Gastrocnemius medialis (tissue), 4 donors: Measurements from ENCODE around the gene FAM135A. TPM values are rescaled to one million over a fixed set of nuclear protein-coding genes. Genes with fewer than 3 reads are reported as not detected.

Source experiments
- ATAC-seq, 2 donors: fragments of 150-250 bp; one replicate each; pipeline ENCODE4 v1.9.1; 2016
- DNase-seq, 2 donors: peaks; one replicate each; pipeline ENCODE4 v3.0.0-alpha.2; 2019
- H3K27ac ChIP-seq, 4 donors: fragments of 200-600 bp; sonication (generic); 1 replicate in 1 of 4; 2 replicates in 3 of 4; pipeline ENCODE4 v1.5.1; 2016 to 2018; ENCODE audit warnings: mild to moderate bottlenecking in 2 of 4, moderate library complexity in 1 of 4
- H3K27me3 ChIP-seq, 3 donors: fragments of 200-600 bp; sonication (generic) in 2 of 3; 1 replicate in 1 of 3; 2 replicates in 2 of 3; pipeline versions ENCODE4 v1.5.1 to v1.6.0; 2016 to 2019; ENCODE audit warnings: mild to moderate bottlenecking in 1 of 3, moderate library complexity in 1 of 3
- H3K36me3 ChIP-seq, 2 donors: fragments of 200-600 bp; sonication (generic) in 1 of 2; one replicate each; pipeline ENCODE4 v1.5.1; 2017 to 2018
- H3K4me1 ChIP-seq, 2 donors: fragments of 200-600 bp; sonication (generic) in 1 of 2; one replicate each; pipeline ENCODE4 v1.5.1; 2016 to 2017; ENCODE audit warnings: mild to moderate bottlenecking in 2 of 2
- H3K4me3 ChIP-seq, 4 donors: fragments of 200-600 bp; sonication (generic) in 3 of 4; 1 replicate in 1 of 4; 2 replicates in 3 of 4; pipeline ENCODE4 v1.5.1; 2016 to 2019; ENCODE audit warnings: mild to moderate bottlenecking in 2 of 4
- H3K9me3 ChIP-seq, 3 donors: fragments of 200-600 bp; sonication (generic) in 2 of 3; 1 replicate in 1 of 3; 2 replicates in 2 of 3; pipeline ENCODE4 v1.5.1; 2016 to 2019
- POLR2A ChIP-seq, 2 donors: fragments of 450-650 bp; IDR thresholded peaks; one replicate each; pipeline ENCODE4 v1.6.1; 2017; ENCODE audit warnings: antibody characterized with exemption in 2 of 2, mild to moderate bottlenecking in 2 of 2, moderate library complexity in 2 of 2
- in situ Hi-C, 4 donors: fragments of 200-750 bp; cut with MboI; loops; one replicate each; pipeline versions ENCODE4 v1.15.0 to v1.8.0; 2017; ENCODE audit warnings: low sequenced_read_pairs in 4 of 4
- intact Hi-C: fragments of 100-400 bp; cut with DNase I; formaldehyde crosslinking; loops from one replicate; pipeline ENCODE4 v1.15.1; 2023; ENCODE audit warnings: low total_unique reads
- total RNA-seq, 4 donors: library from RNA; depleted of rRNA; stranded (reverse); fragments of >200 nt; gene quantifications; one replicate each; pipeline versions ENCODE4 v1.1.0 to v1.2.3, GENCODE V29; 2016
- TF ChIP-seq, protein P1 (sequence below), 5 experiments: fragments of 450-650 bp in 3 of 5; fragments of 200-600 bp in 2 of 5; sonication (generic) in 2 of 5; IDR thresholded peaks in 4 of 5; conservative IDR thresholded peaks in 1 of 5; 1 replicate in 4 of 5; 2 replicates in 1 of 5; pipeline ENCODE4 v1.5.1; 2016 to 2019; ENCODE audit warnings: antibody characterized with exemption in 5 of 5, mild to moderate bottlenecking in 3 of 5, moderate library complexity in 3 of 5

FAM135A gene
- total RNA-seq, 4 donors from 2014 or later: 9.3 to 18.4 (median 12.9) TPM

DNA sequence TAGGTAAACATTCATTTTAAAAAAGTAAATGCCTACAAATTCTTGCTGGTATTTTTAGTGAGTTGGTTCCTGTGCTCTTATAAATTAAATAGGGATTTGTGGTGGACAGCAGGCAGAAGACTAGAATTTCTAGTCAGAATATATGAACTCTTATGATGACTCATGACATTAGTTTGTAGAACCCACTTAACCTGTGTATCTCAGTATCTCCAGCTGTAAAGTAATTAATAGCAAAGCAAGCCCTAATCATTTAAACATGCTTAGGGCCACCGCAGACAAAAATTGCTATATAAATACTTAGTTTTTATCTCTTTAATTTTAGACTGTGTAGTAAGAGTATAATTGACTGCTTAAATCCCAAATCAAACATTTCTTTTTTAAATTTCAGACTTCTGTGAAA, 2.4 kb downstream of the FAM135A start:
- Histone ChIP-seq H3K27me3 (no peaks in the 10 kb centered on the region), H3K4me1 (peaks cover 14 to 15% of the 10 kb centered on the region in 2 donors), H3K27ac (no peak overlapping the region), H3K9me3 (no peaks in the 10 kb centered on the region), H3K4me3 (no peak overlapping the region), H3K36me3 (peaks cover 0 to 8% of the 10 kb centered on the region in 2 donors)
- no peak for TF ChIP-seq POLR2A (IDR thresholded peaks at IDR 0.05)
- TF ChIP-seq, protein P1, sequence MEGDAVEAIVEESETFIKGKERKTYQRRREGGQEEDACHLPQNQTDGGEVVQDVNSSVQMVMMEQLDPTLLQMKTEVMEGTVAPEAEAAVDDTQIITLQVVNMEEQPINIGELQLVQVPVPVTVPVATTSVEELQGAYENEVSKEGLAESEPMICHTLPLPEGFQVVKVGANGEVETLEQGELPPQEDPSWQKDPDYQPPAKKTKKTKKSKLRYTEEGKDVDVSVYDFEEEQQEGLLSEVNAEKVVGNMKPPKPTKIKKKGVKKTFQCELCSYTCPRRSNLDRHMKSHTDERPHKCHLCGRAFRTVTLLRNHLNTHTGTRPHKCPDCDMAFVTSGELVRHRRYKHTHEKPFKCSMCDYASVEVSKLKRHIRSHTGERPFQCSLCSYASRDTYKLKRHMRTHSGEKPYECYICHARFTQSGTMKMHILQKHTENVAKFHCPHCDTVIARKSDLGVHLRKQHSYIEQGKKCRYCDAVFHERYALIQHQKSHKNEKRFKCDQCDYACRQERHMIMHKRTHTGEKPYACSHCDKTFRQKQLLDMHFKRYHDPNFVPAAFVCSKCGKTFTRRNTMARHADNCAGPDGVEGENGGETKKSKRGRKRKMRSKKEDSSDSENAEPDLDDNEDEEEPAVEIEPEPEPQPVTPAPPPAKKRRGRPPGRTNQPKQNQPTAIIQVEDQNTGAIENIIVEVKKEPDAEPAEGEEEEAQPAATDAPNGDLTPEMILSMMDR (IDR thresholded peaks at IDR 0.05 in 4 of 5, conservative IDR thresholded peaks at IDR 0.05 in 1 of 5): no peak
- ATAC-seq (no peak), DNase-seq (no peak)
- intact Hi-C loops: no loop called here
- in situ Hi-C loops: no loop called here

DNA sequence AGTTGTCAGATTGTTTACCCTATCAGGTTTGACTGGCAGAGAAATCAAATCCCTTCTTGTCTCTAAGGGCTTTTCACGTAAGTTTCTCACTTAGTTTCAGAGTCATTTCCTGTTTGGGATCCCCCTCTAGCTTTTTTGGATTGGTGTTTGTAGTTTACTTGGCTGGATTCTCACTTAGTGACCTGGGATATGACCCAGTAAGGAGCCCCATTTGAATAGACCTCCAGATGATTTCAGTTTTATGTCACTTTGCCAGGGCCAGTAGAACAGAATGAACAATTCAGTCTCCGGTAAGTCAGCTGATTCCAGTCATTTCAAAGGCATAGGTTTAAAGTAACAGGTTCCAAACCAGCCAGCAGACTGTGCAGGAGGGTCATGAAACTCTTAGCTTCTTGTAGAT, 8.2 kb downstream of the FAM135A start:
- no peak for DNase-seq
- in situ Hi-C loops: no loop called here
- Histone ChIP-seq H3K4me1 (peaks cover 0 to 5% of the 10 kb centered on the region in 2 donors), H3K9me3 (no peaks in the 10 kb centered on the region), H3K4me3 (no peak overlapping the region), H3K27ac (no peak overlapping the region), H3K36me3 (peaks cover 0 to 10% of the 10 kb centered on the region in 2 donors), H3K27me3 (no peaks in the 10 kb centered on the region)
- TF ChIP-seq POLR2A (IDR thresholded peaks at IDR 0.05): no peak
- TF ChIP-seq, protein P1 (IDR thresholded peaks at IDR 0.05 in 4 of 5, conservative IDR thresholded peaks at IDR 0.05 in 1 of 5): no peak
- intact Hi-C loops: no loop called here
- no peak for ATAC-seq

DNA sequence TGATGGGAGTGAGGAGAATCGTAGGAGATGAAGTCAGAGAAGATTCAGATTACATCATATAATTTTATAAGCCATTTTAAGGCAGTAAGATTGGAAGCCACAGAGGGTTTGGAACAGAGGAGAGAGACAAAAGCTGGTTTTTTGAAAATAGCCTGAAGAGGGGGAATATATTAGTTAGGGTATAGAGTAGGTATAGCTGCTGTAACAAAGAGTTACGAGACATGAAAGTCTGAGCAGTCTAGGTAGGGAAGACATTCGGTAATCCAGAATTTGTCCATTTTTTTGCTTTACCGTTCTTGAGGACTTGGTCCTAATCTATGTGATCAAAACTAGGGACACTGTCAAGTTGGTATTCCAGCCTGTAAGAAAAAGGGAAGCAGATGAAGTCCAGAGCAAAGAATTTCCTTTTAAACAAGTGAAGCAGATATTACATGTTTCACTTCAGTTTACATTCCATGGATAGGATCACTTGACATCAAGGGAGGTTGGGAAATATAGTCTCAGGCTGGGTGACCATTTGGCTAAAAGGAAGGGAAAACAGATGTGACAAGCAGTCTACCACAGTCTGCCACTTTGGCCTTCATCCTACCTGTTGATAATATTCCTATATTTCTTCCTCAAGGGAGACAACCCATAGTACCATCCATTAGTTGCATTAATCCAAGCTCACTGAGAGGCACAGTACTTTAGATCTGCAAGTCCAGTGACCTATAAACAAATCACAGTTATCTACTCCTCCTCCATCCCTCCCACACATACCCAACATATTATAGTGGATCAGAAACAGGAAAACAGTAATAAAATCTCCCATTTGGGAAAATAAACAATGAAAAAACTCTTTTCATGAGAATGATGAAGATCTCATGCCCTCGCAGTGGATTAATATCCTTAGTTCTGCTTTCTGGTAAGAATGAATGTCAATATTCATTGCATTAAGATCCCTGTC, 10.2 kb downstream of the FAM135A start:
- Histone ChIP-seq H3K36me3 (peaks cover 0 to 17% of the 10 kb centered on the region in 2 donors), H3K4me1 (peaks cover 0 to 5% of the 10 kb centered on the region in 2 donors)
- in situ Hi-C loops: no loop called here

DNA sequence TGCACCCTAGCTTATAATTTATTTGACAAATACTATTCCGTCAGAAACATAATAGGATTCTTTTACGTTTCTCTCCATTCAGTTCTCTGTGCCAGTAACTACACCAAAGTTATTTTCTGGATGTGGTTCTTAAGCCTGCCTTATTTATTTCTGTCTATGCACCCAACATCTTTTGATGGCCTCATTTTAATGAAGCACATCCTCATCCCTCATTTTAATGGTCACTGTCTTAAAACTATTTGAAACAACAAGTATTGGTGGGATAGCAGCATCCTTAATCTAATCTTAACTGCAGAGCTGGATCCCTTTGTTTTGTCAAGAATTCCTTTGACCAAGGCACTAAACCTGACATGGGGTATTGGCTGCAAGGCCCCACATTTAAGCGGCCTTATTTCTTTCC, 11.0 kb downstream of the FAM135A start:
- Histone ChIP-seq H3K36me3 (peaks cover 1 to 10% of the 10 kb centered on the region in 2 donors), H3K4me3 (no peak overlapping the region), H3K27me3 (no peaks in the 10 kb centered on the region), H3K27ac (no peak overlapping the region), H3K4me1 (peaks cover 0 to 5% of the 10 kb centered on the region in 2 donors), H3K9me3 (no peaks in the 10 kb centered on the region)
- intact Hi-C loops: no loop called here
- no peak for ATAC-seq
- DNase-seq: no peak
- in situ Hi-C loops: no loop called here
- TF ChIP-seq, protein P1 (IDR thresholded peaks at IDR 0.05 in 4 of 5, conservative IDR thresholded peaks at IDR 0.05 in 1 of 5): no peak
- no peak for TF ChIP-seq POLR2A (IDR thresholded peaks at IDR 0.05)

More for the DNA sequence above, 10.2 kb downstream of the FAM135A start:
- H3K27me3 ChIP-seq: no peaks in the 10 kb centered on the region
- no peak overlapping the region for H3K4me3 ChIP-seq
- no peak overlapping the region for H3K27ac ChIP-seq
- H3K9me3 ChIP-seq: no peaks in the 10 kb centered on the region
- no peak for DNase-seq
- no peak for ATAC-seq
- intact Hi-C loops: no loop called here
- TF ChIP-seq POLR2A (IDR thresholded peaks at IDR 0.05): no peak
- TF ChIP-seq, protein P1 (IDR thresholded peaks at IDR 0.05 in 4 of 5, conservative IDR thresholded peaks at IDR 0.05 in 1 of 5): no peak
